ENCODE results near the gene MLANA.

Gene MLANA

DNA sequence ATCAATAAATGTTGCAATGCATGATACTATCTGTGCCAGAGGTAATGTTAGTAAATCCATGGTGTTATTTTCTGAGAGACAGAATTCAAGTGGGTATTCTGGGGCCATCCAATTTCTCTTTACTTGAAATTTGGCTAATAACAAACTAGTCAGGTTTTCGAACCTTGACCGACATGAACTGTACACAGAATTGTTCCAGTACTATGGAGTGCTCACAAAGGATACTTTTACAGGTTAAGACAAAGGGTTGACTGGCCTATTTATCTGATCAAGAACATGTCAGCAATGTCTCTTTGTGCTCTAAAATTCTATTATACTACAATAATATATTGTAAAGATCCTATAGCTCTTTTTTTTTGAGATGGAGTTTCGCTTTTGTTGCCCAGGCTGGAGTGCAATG, 18.2 kb downstream of the MLANA start:
- Histone ChIP-seq H3K27ac (no peak overlapping the region), H3K9me3 (ENCODE audit: severe bottlenecking) (no peaks in the 10 kb centered on the region), H3K4me3 (ENCODE audit: low read depth, low read length) (no peak overlapping the region), H3K36me3 (no peaks in the 10 kb centered on the region; the same call in 1 of the 2 replicates), H3K27me3 (ENCODE audit: insufficient read depth, low read depth, severe bottlenecking) (no peaks in the 10 kb centered on the region)
- TF ChIP-seq, protein P1, sequence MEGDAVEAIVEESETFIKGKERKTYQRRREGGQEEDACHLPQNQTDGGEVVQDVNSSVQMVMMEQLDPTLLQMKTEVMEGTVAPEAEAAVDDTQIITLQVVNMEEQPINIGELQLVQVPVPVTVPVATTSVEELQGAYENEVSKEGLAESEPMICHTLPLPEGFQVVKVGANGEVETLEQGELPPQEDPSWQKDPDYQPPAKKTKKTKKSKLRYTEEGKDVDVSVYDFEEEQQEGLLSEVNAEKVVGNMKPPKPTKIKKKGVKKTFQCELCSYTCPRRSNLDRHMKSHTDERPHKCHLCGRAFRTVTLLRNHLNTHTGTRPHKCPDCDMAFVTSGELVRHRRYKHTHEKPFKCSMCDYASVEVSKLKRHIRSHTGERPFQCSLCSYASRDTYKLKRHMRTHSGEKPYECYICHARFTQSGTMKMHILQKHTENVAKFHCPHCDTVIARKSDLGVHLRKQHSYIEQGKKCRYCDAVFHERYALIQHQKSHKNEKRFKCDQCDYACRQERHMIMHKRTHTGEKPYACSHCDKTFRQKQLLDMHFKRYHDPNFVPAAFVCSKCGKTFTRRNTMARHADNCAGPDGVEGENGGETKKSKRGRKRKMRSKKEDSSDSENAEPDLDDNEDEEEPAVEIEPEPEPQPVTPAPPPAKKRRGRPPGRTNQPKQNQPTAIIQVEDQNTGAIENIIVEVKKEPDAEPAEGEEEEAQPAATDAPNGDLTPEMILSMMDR (IDR thresholded peaks at IDR 0.05; ENCODE audit: low read depth, low read length): no peak
- DNase-seq: no peak

DNA sequence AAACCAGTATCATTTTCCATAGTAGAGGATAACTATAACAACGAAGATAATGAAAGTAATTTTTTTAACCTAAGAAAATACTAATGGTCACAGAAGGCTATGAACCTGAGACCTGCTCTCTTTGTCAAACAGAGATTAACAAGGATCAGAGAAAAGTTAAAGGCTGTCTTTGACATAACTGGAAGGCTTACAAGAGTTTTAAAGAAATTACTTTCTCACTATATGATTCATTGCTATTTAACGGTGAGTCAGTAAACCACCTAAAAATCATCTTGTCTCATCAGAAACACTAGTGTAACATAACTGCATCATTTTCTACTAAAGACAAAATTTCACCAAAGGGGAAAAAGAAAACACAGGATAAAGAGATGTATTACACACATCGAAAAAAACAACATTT, 19.3 kb downstream of the MLANA start:
- no peak overlapping the region for H3K27ac ChIP-seq
- DNase-seq: no peak
- no peaks in the 10 kb centered on the region; the same call in 1 of the 2 replicates for H3K36me3 ChIP-seq
- no peaks in the 10 kb centered on the region for H3K27me3 ChIP-seq (ENCODE audit: insufficient read depth, low read depth, severe bottlenecking)
- H3K4me3 ChIP-seq (ENCODE audit: low read depth, low read length): no peak overlapping the region
- TF ChIP-seq, protein P1 (IDR thresholded peaks at IDR 0.05; ENCODE audit: low read depth, low read length): no peak
- no peaks in the 10 kb centered on the region for H3K9me3 ChIP-seq (ENCODE audit: severe bottlenecking)

DNA sequence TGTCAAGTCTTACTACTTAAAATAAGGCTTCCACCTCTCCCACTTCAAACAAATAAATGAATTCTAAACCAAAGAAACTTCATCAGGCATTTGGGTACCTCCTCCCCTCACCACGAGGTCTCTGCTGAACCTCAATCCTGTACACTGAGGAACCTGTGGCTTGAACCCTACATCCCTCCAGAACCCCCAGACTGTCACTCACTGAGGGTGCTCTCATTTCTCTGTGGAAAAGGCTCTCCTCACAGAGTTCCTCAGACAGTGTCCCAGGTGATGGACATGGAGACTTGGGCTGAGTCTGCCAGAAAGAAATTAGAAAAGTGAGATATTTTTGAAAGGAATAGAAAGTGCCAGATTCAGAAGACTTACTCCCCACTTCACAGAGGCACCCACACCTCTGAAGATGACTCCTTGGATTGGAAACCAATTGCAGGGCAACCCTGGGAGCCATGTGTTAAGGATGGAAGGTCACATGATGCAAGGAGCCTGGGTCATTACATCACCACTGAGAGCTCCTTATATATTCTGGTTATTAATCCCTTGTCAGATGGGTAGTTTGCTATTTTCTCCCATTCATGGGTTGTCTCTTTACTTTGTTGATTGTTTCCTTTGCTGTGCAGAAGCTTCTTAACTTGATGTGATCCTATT, 19.8 kb downstream of the MLANA start:
- Histone ChIP-seq H3K4me3 (ENCODE audit: low read depth, low read length) (no peak overlapping the region), H3K27me3 (ENCODE audit: insufficient read depth, low read depth, severe bottlenecking) (no peaks in the 10 kb centered on the region), H3K36me3 (no peaks in the 10 kb centered on the region), H3K27ac (no peak overlapping the region), H3K9me3 (ENCODE audit: severe bottlenecking) (no peaks in the 10 kb centered on the region)
- no peak for DNase-seq
- TF ChIP-seq, protein P1 (IDR thresholded peaks at IDR 0.05; ENCODE audit: low read depth, low read length): no peak

DNA sequence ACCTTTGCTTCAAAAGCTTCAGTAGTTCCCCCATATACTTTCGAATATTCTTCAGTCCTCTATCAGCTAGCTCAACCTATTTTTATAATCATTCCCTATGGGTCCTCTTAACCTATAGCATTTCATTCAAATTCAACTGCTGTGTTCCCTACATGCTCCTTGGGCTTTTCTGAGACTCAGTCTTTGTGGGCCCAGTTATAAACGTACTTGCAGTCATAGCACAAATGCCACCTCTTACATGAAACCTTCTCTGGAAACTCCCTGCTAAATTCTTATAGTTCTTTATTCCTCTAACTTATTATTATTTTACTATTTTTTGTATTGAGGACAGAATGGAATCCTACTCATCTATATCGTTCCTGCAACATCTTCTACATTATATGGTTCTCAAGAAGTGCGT, 24.7 kb downstream of the MLANA start:
- Histone ChIP-seq H3K36me3 (peaks cover 3% of the 10 kb centered on the region; the same call in 1 of the 2 replicates), H3K9me3 (ENCODE audit: severe bottlenecking) (no peaks in the 10 kb centered on the region), H3K27me3 (ENCODE audit: insufficient read depth, low read depth, severe bottlenecking) (no peaks in the 10 kb centered on the region), H3K4me3 (ENCODE audit: low read depth, low read length) (no peak overlapping the region), H3K27ac (no peak overlapping the region)
- no peak for DNase-seq
- TF ChIP-seq, protein P1 (IDR thresholded peaks at IDR 0.05; ENCODE audit: low read depth, low read length): no peak

DNA sequence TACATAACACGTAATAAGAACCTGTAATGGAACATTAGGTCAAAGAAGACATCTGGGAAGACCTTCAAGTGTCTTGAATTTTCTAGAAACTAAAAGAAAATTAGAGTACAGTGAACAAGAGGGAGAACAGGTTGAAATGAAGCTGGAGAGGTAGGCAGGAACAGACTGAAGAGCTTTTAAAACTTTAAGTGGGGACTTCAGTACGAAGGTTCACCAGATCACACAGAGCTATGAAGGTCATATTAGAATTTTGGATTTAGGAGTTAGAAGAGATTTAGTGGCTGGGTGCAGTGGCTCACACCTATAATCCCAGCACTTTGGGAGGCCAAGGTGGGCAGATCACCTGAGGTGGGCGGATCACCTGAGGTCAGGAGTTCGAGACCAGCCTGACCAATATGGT, 26.6 kb downstream of the MLANA start:
- Histone ChIP-seq H3K36me3 (peaks cover 13% of the 10 kb centered on the region), H3K27ac (no peak overlapping the region), H3K9me3 (ENCODE audit: severe bottlenecking) (no peaks in the 10 kb centered on the region), H3K4me3 (ENCODE audit: low read depth, low read length) (no peak overlapping the region), H3K27me3 (ENCODE audit: insufficient read depth, low read depth, severe bottlenecking) (no peaks in the 10 kb centered on the region)
- no peak for DNase-seq
- TF ChIP-seq, protein P1 (IDR thresholded peaks at IDR 0.05; ENCODE audit: low read depth, low read length): no peak

DNA sequence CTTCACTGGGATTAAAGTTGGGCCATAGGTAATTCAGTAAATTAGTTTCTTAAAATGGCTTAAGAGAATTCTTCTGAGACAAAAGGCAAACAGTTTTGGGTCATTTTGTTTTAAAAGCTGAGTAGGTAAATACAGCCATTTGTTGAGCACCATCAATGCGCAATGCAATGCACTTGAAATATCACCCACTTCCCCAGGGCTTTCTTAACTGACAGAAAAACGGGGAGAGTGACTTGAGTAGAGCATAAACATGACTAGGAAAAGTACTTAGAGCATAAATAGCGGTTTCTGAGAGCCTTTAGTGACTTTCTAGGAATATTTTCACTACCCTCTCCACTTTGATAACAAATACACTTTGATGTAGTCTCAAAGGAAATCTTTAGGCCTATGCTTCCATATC, 27.2 kb downstream of the MLANA start:
- Histone ChIP-seq H3K27me3 (ENCODE audit: insufficient read depth, low read depth, severe bottlenecking) (no peaks in the 10 kb centered on the region), H3K27ac (no peak overlapping the region), H3K36me3 (peaks cover 19% of the 10 kb centered on the region), H3K4me3 (ENCODE audit: low read depth, low read length) (no peak overlapping the region), H3K9me3 (ENCODE audit: severe bottlenecking) (no peaks in the 10 kb centered on the region)
- DNase-seq: no peak
- TF ChIP-seq, protein P1 (IDR thresholded peaks at IDR 0.05; ENCODE audit: low read depth, low read length): no peak
